ENCODE results near the gene ITGA11. TPM values are rescaled to one million over a fixed set of nuclear protein-coding genes. Genes with fewer than 3 reads are reported as not detected.

The ITGA11 gene
- total and polyA plus RNA-seq, 2 experiments from 2014 or later, result 0.03 to 0.40 TPM

- TF ChIP-seq ZNF462 (CRISPR knock-in tag; IDR thresholded peaks at IDR 0.05) (no peak), CTCF (conservative IDR thresholded peaks at IDR 0.05; ENCODE audit: low read depth in 2 of 2) (no peak), ZNF114 (CRISPR knock-in tag; IDR thresholded peaks at IDR 0.05) (no peak)
Measured at GRCh38 chr15:68400066-68400456, 31.9 kb downstream of the ITGA11 start (continued).

DNA sequence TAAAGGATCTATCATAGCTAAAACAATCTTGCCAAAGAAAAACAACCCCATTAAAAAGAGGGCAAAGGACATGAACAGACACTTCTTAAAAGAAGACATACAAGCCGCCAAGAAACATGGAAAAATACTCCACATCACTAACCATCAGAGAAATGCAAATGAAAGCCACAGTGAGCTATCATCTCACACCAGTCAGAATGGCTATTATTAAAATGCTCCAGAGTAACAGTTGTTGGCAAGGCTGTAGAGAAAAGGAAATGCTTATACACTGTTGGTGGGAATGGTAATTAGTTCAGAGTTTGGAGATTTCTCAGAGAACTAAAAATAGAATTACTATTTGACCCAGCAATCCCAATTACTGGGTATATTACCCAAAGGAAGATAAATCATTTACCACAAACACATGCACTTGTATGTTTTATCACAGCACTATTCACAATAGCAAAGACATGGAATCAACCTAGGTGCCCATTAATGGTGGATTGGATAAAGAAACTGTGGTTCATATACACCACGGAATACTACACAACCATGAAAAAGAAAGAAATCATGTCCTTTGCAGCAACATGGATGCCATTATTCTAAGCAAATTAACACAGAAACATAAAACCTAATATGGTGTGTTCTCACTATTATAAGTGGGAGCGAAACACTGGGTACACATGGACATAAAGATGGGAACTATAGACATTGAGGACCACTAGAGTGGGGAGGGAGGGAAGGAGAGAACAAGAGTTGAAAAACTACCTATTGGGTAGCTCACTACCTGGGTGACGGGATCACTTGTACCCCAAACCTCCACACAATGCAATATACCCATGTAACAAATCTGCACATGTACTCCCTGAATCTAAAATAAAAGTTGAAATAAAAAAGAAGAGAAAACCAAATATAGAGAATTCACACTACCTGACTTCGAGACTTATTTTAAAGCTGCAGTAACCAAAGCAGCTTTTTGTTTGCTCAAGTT is 32.6 kb downstream of the ITGA11 start:
- Histone ChIP-seq H3F3A (replicated peaks; ENCODE audit: low read depth) (0 out of 2 replicates have a peak, but pooled peaks cover 2% of the 10 kb centered on the region), H3K27me3 (ENCODE audit: insufficient read depth) (no peaks in the 10 kb centered on the region), H3K4me3 (no peak overlapping the region), H4K20me1 (replicated peaks; ENCODE audit: insufficient read depth) (no peaks in the 10 kb centered on the region), H3K9me2 (ENCODE audit: insufficient read depth) (no peaks in the 10 kb centered on the region), H3K36me3 (ENCODE audit: insufficient read depth) (no peaks in the 10 kb centered on the region), H3K4me2 (no peak overlapping the region), H3K27ac (ENCODE audit: low read depth) (no peak overlapping the region), H3K79me2 (replicated peaks; ENCODE audit: insufficient read depth) (no peaks in the 10 kb centered on the region), H3K4me1 (ENCODE audit: insufficient read depth) (no peaks in the 10 kb centered on the region), H2AFZ (no peak overlapping the region)
- ATAC-seq, result no peak
- Mint-ChIP-seq H3K9me3 (peaks cover 2% of the 10 kb centered on the region; the same call in 1 of the 3 replicates), H3K4me1 (no peaks in the 10 kb centered on the region), H3K4me3 (no peak overlapping the region), H3K27me3 (ENCODE audit: insufficient read depth, low read depth, poor library complexity) (peaks cover 3% of the 10 kb centered on the region), H3K36me3 (ENCODE audit: low read depth) (no peaks in the 10 kb centered on the region), H3K27ac (no peak overlapping the region)
- no peak for DNase-seq (ENCODE audit: low spot score)
- no peak for TF ChIP-seq JUNB (IDR thresholded peaks at IDR 0.05; ENCODE audit: unreplicated experiment)
- no peak for TF ChIP-seq EZH2phosphoT487 (IDR thresholded peaks at IDR 0.05; ENCODE audit: unreplicated experiment)
- no peak for TF ChIP-seq POLR2AphosphoS5 (IDR thresholded peaks at IDR 0.05; ENCODE audit: low read depth)
- TF ChIP-seq ZNF331 (CRISPR knock-in tag; IDR thresholded peaks at IDR 0.05; ENCODE audit: low read depth), result no peak
- TF ChIP-seq CREB1 (CRISPR knock-in tag; IDR thresholded peaks at IDR 0.05; ENCODE audit: low read depth), result no peak
- no peak for TF ChIP-seq NANOG (IDR thresholded peaks at IDR 0.05; ENCODE audit: borderline replicate concordance)

Data from GM23338 (cell line).